Activated CD8-positive, alpha-beta memory T cell treated with anti-CD3 and anti-CD28 coated beads for 36 hours (primary cell): ENCODE measurements around the gene ADRA2B. TPM values are rescaled to one million over a fixed set of nuclear protein-coding genes. Genes with fewer than 3 reads are reported as not detected.

ENCODE experiments used
- CTCF ChIA-PET: fragments of 350-600 bp; sonication (Branson Sonifier 250); formaldehyde crosslinking; loops from one replicate; lab custom pipeline; 2021; ENCODE audit warnings: antibody characterized with exemption; lab: Charles Lee
- POLR2A ChIA-PET: fragments of 350-600 bp; sonication (Branson Sonifier 250); formaldehyde crosslinking; loops from one replicate; lab custom pipeline; 2021; ENCODE audit warnings: antibody characterized with exemption; lab: Charles Lee
- total RNA-seq, 2 experiments: library from RNA; stranded (reverse); gene quantifications; one replicate each; pipeline ENCODE4 v1.2.3, GENCODE V29; 2021

Gene ADRA2B
- total RNA-seq, 2 experiments from 2014 or later: 0.25 to 0.34 TPM

- POLR2A ChIA-PET: no interaction called here
- CTCF ChIA-PET: interaction anchor here (2.0 kb wide), 1 partner anchor 13 kb away, joined by 6 read pairs; the partner anchor contains the start of gene ADRA2B
These were observed 12.4 kb downstream of the ADRA2B start for GRCh38 chr2:96103761-96104486.

- ChIA-PET CTCF (interaction anchor here (2.2 kb wide), 1 partner anchor 13 kb away, joined by 9 read pairs; the partner anchor contains the start of gene ADRA2B), POLR2A (no interaction called here)
These were observed 13.2 kb downstream of the ADRA2B start for GRCh38 chr2:96103187-96103601.

GRCh38 chr2:96102596-96103186 is 13.7 kb downstream of the ADRA2B start:
- POLR2A ChIA-PET: no interaction called here
- CTCF ChIA-PET: interaction anchor here (1.2 to 2.2 kb wide), 2 partner anchors 10 to 14 kb away, joined by 4 to 9 read pairs; partner anchors contain the start of gene ADRA2B

GRCh38 chr2:96100893-96101304 is 15.5 kb downstream of the ADRA2B start:
- ChIA-PET POLR2A (no interaction called here), CTCF (interaction anchor here (1.3 kb wide), 1 partner anchor 16 kb away, joined by 3 read pairs; no protein-coding TSS in a partner anchor)

- ChIA-PET POLR2A (no interaction called here), CTCF (interaction anchor here (1.3 kb wide), 1 partner anchor 17 kb away, joined by 3 read pairs; no protein-coding TSS in a partner anchor)
These were observed 16.2 kb downstream of the ADRA2B start for GRCh38 chr2:96099861-96100798.

GRCh38 chr2:96098900-96099590 is 17.3 kb downstream of the ADRA2B start:
- POLR2A ChIA-PET: no interaction called here
- CTCF ChIA-PET: no interaction called here

GRCh38 chr2:96097951-96098823 is 18.2 kb downstream of the ADRA2B start:
- ChIA-PET POLR2A (no interaction called here), CTCF (no interaction called here)

GRCh38 chr2:96097441-96097840 is 18.9 kb downstream of the ADRA2B start:
- CTCF ChIA-PET: no interaction called here

GRCh38 chr2:96095116-96095636 is 21.2 kb downstream of the ADRA2B start:
- ChIA-PET POLR2A (no interaction called here), CTCF (no interaction called here)

More at GRCh38 chr2:96097441-96097840, 18.9 kb downstream of the ADRA2B start:
- POLR2A ChIA-PET: no interaction called here

- POLR2A ChIA-PET: no interaction called here
These were observed 22.8 kb downstream of the ADRA2B start for GRCh38 chr2:96093528-96093927.

GRCh38 chr2:96092951-96093350 is 23.4 kb downstream of the ADRA2B start:
- ChIA-PET CTCF (interaction anchor here (0.9 to 1.4 kb wide), 3 partner anchors 24 to 70 kb away, joined by 3 to 4 read pairs (median 3); no protein-coding TSS in a partner anchor), POLR2A (no interaction called here)

More at GRCh38 chr2:96093528-96093927, 22.8 kb downstream of the ADRA2B start:
- CTCF ChIA-PET: interaction anchor here (0.9 to 1.4 kb wide), 3 partner anchors 23 to 71 kb away, joined by 3 to 4 read pairs (median 3); no protein-coding TSS in a partner anchor

GRCh38 chr2:96092573-96092877 is 23.8 kb downstream of the ADRA2B start:
- ChIA-PET POLR2A (no interaction called here), CTCF (interaction anchor here (0.9 to 1.3 kb wide), 3 partner anchors 24 to 70 kb away, joined by 3 to 4 read pairs (median 3); partner anchors contain the start of gene ADRA2B)

- CTCF ChIA-PET: interaction anchor here (1.0 to 1.3 kb wide), 2 partner anchors 25 to 69 kb away, joined by 3 to 4 read pairs; partner anchors contain the start of gene ADRA2B
- POLR2A ChIA-PET: no interaction called here
These were observed 24.4 kb downstream of the ADRA2B start for GRCh38 chr2:96091711-96092572.

- ChIA-PET CTCF (interaction anchor here (1.3 kb wide), 1 partner anchor 26 kb away, joined by 4 read pairs; the partner anchor contains the start of gene ADRA2B), POLR2A (no interaction called here)
These were observed 25.1 kb downstream of the ADRA2B start for GRCh38 chr2:96091141-96091710.

- CTCF ChIA-PET: no interaction called here
- POLR2A ChIA-PET: no interaction called here
These were observed 26.0 kb downstream of the ADRA2B start for GRCh38 chr2:96090196-96090926.
